H1 (cell line): ENCODE results near the gene KRT7. TPM values are rescaled to one million over a fixed set of nuclear protein-coding genes. Genes with fewer than 3 reads are reported as not detected.

Source experiments
- CTCF ChIA-PET: fragments of 300-600 bp; sonication (Branson Sonifier 250); formaldehyde crosslinking; loops from one replicate; lab custom pipeline; 2021; ENCODE audit not compliant: partially characterized antibody; lab: Charles Lee
- POLR2A ChIA-PET: fragments of 300-600 bp; sonication (Branson Sonifier 250); formaldehyde crosslinking; loops from one replicate; lab custom pipeline; 2021; ENCODE audit warnings: inconsistent platforms; ENCODE audit not compliant: partially characterized antibody; lab: Charles Lee
- DNase-seq, 2 experiments: peaks; one replicate each; pipeline versions ENCODE4 v3.0.0 to v3.0.0-alpha.2; 2010 to 2022; ENCODE audit warnings: low spot score in 2 of 2, low read depth in 1 of 2, mixed read lengths in 1 of 2
- FAIRE-seq: peaks from 2 replicates; lab custom pipeline; 2011; peaks lifted over from hg19 to GRCh38; lab: Jason Lieb, UNC
- H2AFZ ChIP-seq: 2 replicates; pipeline ENCODE4 v1.8.1; 2012; ENCODE audit warnings: low read length, inconsistent platforms
- H2AK5ac ChIP-seq: 2 replicates; pipeline ENCODE4 v1.6.1; 2013; ENCODE audit warnings: low read depth, low read length
- H2BK120ac ChIP-seq: replicated peaks from 2 replicates; pipeline ENCODE3; 2013; ENCODE audit warnings: low read depth, low read length, inconsistent platforms
- H2BK12ac ChIP-seq: 2 replicates; pipeline ENCODE4 v1.6.1; 2013; ENCODE audit warnings: low read depth, low read length
- H2BK15ac ChIP-seq: 2 replicates; pipeline ENCODE4 v1.6.1; 2013; ENCODE audit warnings: low read length
- H2BK20ac ChIP-seq: 2 replicates; pipeline ENCODE4 v1.6.1; 2013; ENCODE audit warnings: low read length
- H2BK5ac ChIP-seq: 2 replicates; pipeline ENCODE4 v1.6.1; 2013; ENCODE audit warnings: low read depth, low read length
- H3K14ac ChIP-seq: 2 replicates; pipeline ENCODE4 v1.6.1; 2013; ENCODE audit warnings: inconsistent platforms; ENCODE audit not compliant: insufficient read length
- H3K18ac ChIP-seq: 2 replicates; pipeline ENCODE4 v1.6.1; 2013; ENCODE audit warnings: low read length; ENCODE audit errors: extremely low read depth
- H3K23ac ChIP-seq: 2 replicates; pipeline ENCODE4 v1.6.1; 2013; ENCODE audit warnings: inconsistent platforms; ENCODE audit not compliant: insufficient read length
- H3K23me2 ChIP-seq: 2 replicates; pipeline ENCODE4 v1.6.1; 2013; ENCODE audit warnings: low read depth, low read length
- H3K27ac ChIP-seq: 2 replicates; pipeline ENCODE4 v1.6.1; 2011; ENCODE audit warnings: low read depth, low read length, inconsistent platforms
- H3K27me3 ChIP-seq, 4 experiments: replicated peaks in 1 of 4; 1 replicate in 1 of 4; 2 replicates in 3 of 4; pipeline versions ENCODE4 v1.6.1 to v1.8.1; 2011 to 2013; ENCODE audit warnings: low read length in 3 of 4, mild to moderate bottlenecking in 3 of 4, inconsistent platforms in 2 of 4, mixed read lengths in 2 of 4, moderate library complexity in 1 of 4; ENCODE audit not compliant: control insufficient read depth in 3 of 4, insufficient read depth in 3 of 4; ENCODE audit errors: extremely low read depth in 1 of 4
- H3K36me3 ChIP-seq, 4 experiments: 2 replicates each; pipeline versions ENCODE4 v1.6.1 to v1.8.1; 2011 to 2013; ENCODE audit warnings: mild to moderate bottlenecking in 4 of 4, low read length in 3 of 4, moderate library complexity in 2 of 4, control low read depth in 1 of 4, inconsistent platforms in 1 of 4; ENCODE audit not compliant: insufficient read depth in 4 of 4, control insufficient read depth in 2 of 4
- H3K4ac ChIP-seq: replicated peaks from 2 replicates; pipeline ENCODE3; 2013; ENCODE audit warnings: low read length, low read depth, mixed read lengths, inconsistent platforms; ENCODE audit not compliant: insufficient read length
- H3K4me1 ChIP-seq, 4 experiments: replicated peaks in 1 of 4; 1 replicate in 1 of 4; 2 replicates in 3 of 4; pipeline versions ENCODE4 v1.6.1 to v1.8.1; 2011 to 2013; ENCODE audit warnings: low read length in 3 of 4, inconsistent platforms in 2 of 4, mixed read lengths in 1 of 4; ENCODE audit not compliant: insufficient read depth in 4 of 4, control insufficient read depth in 3 of 4
- H3K4me2 ChIP-seq, 2 experiments: 2 replicates each; pipeline versions ENCODE4 v1.6.1 to v1.8.1; 2011 to 2013; ENCODE audit warnings: low read depth in 2 of 2, low read length in 2 of 2, control low read depth in 1 of 2, inconsistent platforms in 1 of 2, mild to moderate bottlenecking in 1 of 2; ENCODE audit not compliant: insufficient read depth in 1 of 2
- H3K4me3 ChIP-seq, 4 experiments: fragments of 200-600, 300-600 bp in 1 of 4; sonication (generic), shearing (Covaris generic), sonication (Bioruptor Twin) in 1 of 4; 2 replicates each; pipeline versions ENCODE4 v1.5.1 to v1.8.1; 2011 to 2016; ENCODE audit warnings: low read length in 4 of 4, low read depth in 3 of 4, control low read depth in 2 of 4, inconsistent platforms in 2 of 4, mild to moderate bottlenecking in 2 of 4, mixed read lengths in 1 of 4, moderate library complexity in 1 of 4; ENCODE audit not compliant: insufficient read depth in 2 of 4; ENCODE audit errors: extremely low read depth in 1 of 4
- H3K56ac ChIP-seq: replicated peaks from 2 replicates; pipeline ENCODE3; 2013; ENCODE audit warnings: low read depth, mild to moderate bottlenecking, mixed read lengths, low read length, inconsistent platforms; ENCODE audit not compliant: insufficient read length
- H3K79me1 ChIP-seq: 2 replicates; pipeline ENCODE4 v1.6.1; 2013; ENCODE audit warnings: low read depth, low read length, control low read depth
- H3K79me2 ChIP-seq, 2 experiments: 2 replicates each; pipeline versions ENCODE4 v1.6.1 to v1.8.1; 2012 to 2013; ENCODE audit warnings: low read length in 2 of 2, mild to moderate bottlenecking in 2 of 2, inconsistent platforms in 1 of 2; ENCODE audit not compliant: insufficient read depth in 2 of 2, control insufficient read depth in 1 of 2
- H3K9ac ChIP-seq, 4 experiments: replicated peaks in 1 of 4; 1 replicate in 1 of 4; 2 replicates in 3 of 4; pipeline versions ENCODE4 v1.6.1 to v1.8.1; 2011 to 2013; ENCODE audit warnings: low read depth in 3 of 4, low read length in 3 of 4, control low read depth in 2 of 4, mild to moderate bottlenecking in 2 of 4, moderate library complexity in 2 of 4, inconsistent platforms in 1 of 4; ENCODE audit errors: extremely low read depth in 1 of 4
- H3K9me3 ChIP-seq, 2 experiments: 2 replicates each; pipeline versions ENCODE4 v1.6.1 to v1.8.1; 2012 to 2013; ENCODE audit warnings: mild to moderate bottlenecking in 2 of 2, moderate library complexity in 2 of 2, control low read depth in 1 of 2, inconsistent platforms in 1 of 2, low read depth in 1 of 2, low read length in 1 of 2, mixed read lengths in 1 of 2; ENCODE audit not compliant: insufficient read depth in 2 of 2
- H4K20me1 ChIP-seq, 2 experiments: replicated peaks in 1 of 2; 2 replicates each; pipeline versions ENCODE3 to v1.8.1; 2011 to 2013; ENCODE audit warnings: inconsistent platforms in 2 of 2, low read length in 2 of 2, mild to moderate bottlenecking in 1 of 2; ENCODE audit not compliant: insufficient read depth in 2 of 2, control insufficient read depth in 1 of 2
- H4K5ac ChIP-seq: 2 replicates; pipeline ENCODE4 v1.6.1; 2013; ENCODE audit warnings: low read length, low read depth, mixed read lengths, inconsistent platforms; ENCODE audit not compliant: insufficient read length
- H4K8ac ChIP-seq: 2 replicates; pipeline ENCODE4 v1.8.0; 2013; ENCODE audit warnings: mild to moderate bottlenecking, moderate library complexity, low read length, inconsistent platforms; ENCODE audit not compliant: insufficient read depth; ENCODE audit errors: extremely low read depth
- H4K91ac ChIP-seq: replicated peaks from 2 replicates; pipeline ENCODE3; 2013; ENCODE audit warnings: low read length, mixed read lengths, inconsistent platforms; ENCODE audit not compliant: insufficient read length
- BRCA1 ChIP-seq: IDR thresholded peaks from 2 replicates; pipeline ENCODE4 v1.6.1; 2012; ENCODE audit warnings: low read depth, low read length, improper control_type of control experiment
- WGBS, 2 experiments: shearing (Covaris generic) in 1 of 2; methylation state at CpG; one replicate each; pipeline versions ENCODE4 v1.1.6 to v1.1.7; 2013 to 2015; ENCODE audit warnings: low lambda C conversion rate in 2 of 2, mixed read lengths in 2 of 2, inconsistent platforms in 1 of 2, low coverage in 1 of 2, missing lambda C conversion rate in 1 of 2; ENCODE audit not compliant: insufficient replicate concordance in 2 of 2, insufficient coverage in 1 of 2, insufficient read length in 1 of 2; ENCODE audit errors: extremely low coverage in 1 of 2, missing lambda C conversion rate in 1 of 2; 5-methylcytosine and 5-hydroxymethylcytosine counted together
- polyA plus RNA-seq, 7 experiments: library from polyadenylated mRNA; depleted of rRNA in 3 of 7; stranded (reverse) in 5 of 7; unstranded in 2 of 7; fragments of >200 nt in 5 of 7; fragments of 200-250 nt in 2 of 7; gene quantifications; 1 replicate in 5 of 7; 2 replicates in 1 of 7; 4 replicates in 1 of 7; pipeline versions ENCODE4 v1.2.1 to v1.2.3, GENCODE V29; 2011 to 2013; ENCODE audit warnings: missing spikeins in 2 of 7, mixed read lengths in 2 of 7
- total RNA-seq: library from RNA; stranded (reverse); fragmentation: NEBNext Ultra II Directional; extraction: Animal tissue kit (Norgen Biotek cat#: 25700); gene quantifications from 2 replicates; pipeline ENCODE4 v1.2.1, GENCODE V29; 2021

Gene KRT7
- total and polyA plus RNA-seq, 2 of the 8 experiments (the other 6 are each of a cell fraction or from before 2014, with no cell fraction given), result 13.2 to 19.0 TPM

DNA sequence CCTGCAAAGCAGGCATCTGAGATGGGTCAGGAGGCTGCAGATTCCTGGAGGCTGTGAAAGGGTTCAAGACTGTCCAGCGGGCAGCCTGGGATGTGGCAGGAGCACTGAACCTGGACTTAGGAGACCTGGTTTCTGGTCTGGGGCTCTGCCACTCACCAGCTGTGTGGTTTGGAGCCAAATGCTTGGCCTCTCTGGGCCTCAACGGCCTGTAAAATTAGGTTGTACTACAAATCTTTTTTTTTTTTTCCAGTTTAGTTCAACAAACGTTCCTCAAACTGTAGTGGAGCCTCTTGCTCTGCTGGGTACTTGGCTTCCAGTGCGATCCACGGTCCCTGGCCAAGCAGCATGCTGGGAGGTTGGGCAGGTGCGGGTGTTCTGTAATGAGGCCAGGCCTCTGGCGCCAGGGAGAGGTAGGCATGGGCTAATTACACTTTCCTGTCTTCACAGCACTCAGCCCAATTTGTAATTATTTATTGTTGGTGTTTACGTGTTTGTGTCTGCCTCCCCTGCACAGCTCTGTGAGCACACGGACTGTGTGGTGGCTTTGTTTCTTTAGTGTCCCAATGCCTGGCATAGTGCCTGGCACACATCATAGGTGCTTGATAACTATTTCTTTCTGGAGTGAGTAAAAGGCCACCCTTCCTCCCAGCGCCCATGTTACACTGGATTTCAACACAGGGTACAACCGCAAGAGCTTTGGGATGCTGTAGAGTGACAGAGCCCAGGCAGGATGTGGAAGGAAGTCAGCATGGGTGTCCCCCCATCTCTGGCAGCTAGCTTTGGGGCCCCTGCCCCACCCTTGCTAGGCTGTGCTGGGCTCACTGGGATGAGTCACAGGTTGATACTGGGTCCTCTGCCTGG lies 35.4 kb upstream of the KRT7 start:
- FAIRE-seq, result no peak
- no peak overlapping the region for H2AFZ ChIP-seq
- H2AK5ac ChIP-seq, result no peak overlapping the region
- H3K56ac ChIP-seq, result no peak overlapping the region
- H3K4me1 ChIP-seq, result peaks cover 0 to 16% (median 4%) of the 10 kb centered on the region in 4 experiments; a peak in 5 of 7 replicates
- no peak overlapping the region for H3K23ac ChIP-seq
- no peaks in the 10 kb centered on the region for H3K9me3 ChIP-seq
- no peak overlapping the region for H4K91ac ChIP-seq
- H2BK20ac ChIP-seq, result no peak overlapping the region
- DNase-seq, result no peak
- no peak overlapping the region for H3K27ac ChIP-seq
- H3K4me3 ChIP-seq, result no peak overlapping the region
- H3K27me3 ChIP-seq, result no peaks in the 10 kb centered on the region
- H3K9ac ChIP-seq, result no peak overlapping the region
- no peak overlapping the region for H2BK5ac ChIP-seq
- H3K23me2 ChIP-seq, result no peaks in the 10 kb centered on the region
- H3K36me3 ChIP-seq, result no peaks in the 10 kb centered on the region
- no peak overlapping the region for H3K18ac ChIP-seq
- CTCF ChIA-PET, result interaction anchor here (1.5 to 1.7 kb wide), 2 partner anchors 81 to 121 kb away, joined by 3 to 4 read pairs; no protein-coding TSS in a partner anchor
- POLR2A ChIA-PET, result interaction anchor here (1.0 kb wide), 1 partner anchor 17 kb away, joined by 3 read pairs; no protein-coding TSS in a partner anchor
- no peaks in the 10 kb centered on the region for H3K79me2 ChIP-seq
- no peak overlapping the region for H3K4ac ChIP-seq
- no peaks in the 10 kb centered on the region for H4K20me1 ChIP-seq
- H3K79me1 ChIP-seq, result no peaks in the 10 kb centered on the region
- no peak overlapping the region for H3K4me2 ChIP-seq
- no peak overlapping the region for H3K14ac ChIP-seq
- no peak overlapping the region for H2BK12ac ChIP-seq
- H4K5ac ChIP-seq, result no peak overlapping the region
- no peak overlapping the region for H2BK15ac ChIP-seq
- H4K8ac ChIP-seq, result no peak overlapping the region
- no peak overlapping the region for H2BK120ac ChIP-seq
- WGBS, 2 experiments, result 76% methylated on average over 11 of the region's 11 CpGs; no CpG with 5 or more reads in 1 of the 2 experiments
- no peak for TF ChIP-seq BRCA1
